Muscle layer of colon (tissue), 2 donors: ENCODE data around the gene USP40.

Source experiments
- H3K27ac ChIP-seq: one replicate; pipeline ENCODE4 v1.7.0; 2013; ENCODE audit warnings: low read depth, mild to moderate bottlenecking, low read length, moderate library complexity
- H3K27me3 ChIP-seq, 2 donors: one replicate each; pipeline ENCODE4 v1.7.0; 2013; ENCODE audit warnings: low read length in 2 of 2, mild to moderate bottlenecking in 2 of 2; ENCODE audit not compliant: insufficient read depth in 2 of 2, control insufficient read depth in 1 of 2
- H3K36me3 ChIP-seq: one replicate; pipeline ENCODE4 v1.7.0; 2013; ENCODE audit warnings: mild to moderate bottlenecking, low read length; ENCODE audit not compliant: insufficient read depth
- H3K4me1 ChIP-seq: one replicate; pipeline ENCODE4 v1.7.0; 2013; ENCODE audit warnings: mild to moderate bottlenecking, low read length; ENCODE audit not compliant: insufficient read depth
- H3K4me3 ChIP-seq, 2 donors: one replicate each; pipeline ENCODE4 v1.7.0; 2013; ENCODE audit warnings: low read length in 2 of 2, low read depth in 1 of 2, mild to moderate bottlenecking in 1 of 2, moderate library complexity in 1 of 2
- H3K9ac ChIP-seq: one replicate; pipeline ENCODE4 v1.7.0; 2013; ENCODE audit warnings: low read length
- H3K9me3 ChIP-seq: one replicate; pipeline ENCODE4 v1.7.0; 2013; ENCODE audit warnings: mild to moderate bottlenecking, low read length
- donor health status: abdominal sarcoma.
- donor health status: Adenocarcinoma of cecum.

Gene USP40

GRCh38 chr2:233470011-233470687, 96.4 kb downstream of the USP40 start:
- peak overlapping the region in 1 of 2 donors; percentile 7 for H3K4me3 ChIP-seq
- peak overlapping the region; percentile 71 for H3K27ac ChIP-seq
- H3K36me3 ChIP-seq, result peaks cover 29% of the 10 kb centered on the region
- no peaks in the 10 kb centered on the region for H3K9me3 ChIP-seq
- H3K4me1 ChIP-seq, result peaks cover 17% of the 10 kb centered on the region
- no peak overlapping the region for H3K9ac ChIP-seq
- H3K27me3 ChIP-seq, result no peaks in the 10 kb centered on the region

- Histone ChIP-seq H3K4me3 (peak overlapping the region in 1 of 2 donors; percentile 7), H3K4me1 (peaks cover 17% of the 10 kb centered on the region), H3K9me3 (no peaks in the 10 kb centered on the region), H3K27ac (peak overlapping the region; percentile 71), H3K36me3 (peaks cover 36% of the 10 kb centered on the region), H3K9ac (no peak overlapping the region), H3K27me3 (no peaks in the 10 kb centered on the region)
Observed at GRCh38 chr2:233469261-233470010, 97.1 kb downstream of the USP40 start.

GRCh38 chr2:233468741-233469110, 97.9 kb downstream of the USP40 start:
- Histone ChIP-seq H3K4me3 (no peak overlapping the region), H3K9ac (no peak overlapping the region), H3K4me1 (peaks cover 17% of the 10 kb centered on the region), H3K27ac (no peak overlapping the region), H3K27me3 (no peaks in the 10 kb centered on the region), H3K36me3 (peaks cover 43% of the 10 kb centered on the region), H3K9me3 (no peaks in the 10 kb centered on the region)

GRCh38 chr2:233468047-233468740, 98.4 kb downstream of the USP40 start:
- no peaks in the 10 kb centered on the region for H3K27me3 ChIP-seq
- H3K4me3 ChIP-seq, result no peak overlapping the region
- peaks cover 48% of the 10 kb centered on the region for H3K36me3 ChIP-seq
- H3K9me3 ChIP-seq, result no peaks in the 10 kb centered on the region
- peaks cover 17% of the 10 kb centered on the region for H3K4me1 ChIP-seq
- H3K9ac ChIP-seq, result no peak overlapping the region
- H3K27ac ChIP-seq, result no peak overlapping the region

GRCh38 chr2:233466991-233467603, 99.5 kb downstream of the USP40 start:
- no peak overlapping the region for H3K27ac ChIP-seq
- H3K36me3 ChIP-seq, result peaks cover 56% of the 10 kb centered on the region
- no peak overlapping the region for H3K9ac ChIP-seq
- H3K4me1 ChIP-seq, result peaks cover 17% of the 10 kb centered on the region
- no peak overlapping the region for H3K4me3 ChIP-seq
- no peaks in the 10 kb centered on the region for H3K27me3 ChIP-seq
- H3K9me3 ChIP-seq, result no peaks in the 10 kb centered on the region

GRCh38 chr2:233464531-233465240, 101.9 kb downstream of the USP40 start:
- Histone ChIP-seq H3K4me1 (peaks cover 8% of the 10 kb centered on the region), H3K4me3 (no peak overlapping the region), H3K27ac (no peak overlapping the region), H3K9me3 (no peaks in the 10 kb centered on the region), H3K27me3 (no peaks in the 10 kb centered on the region), H3K9ac (no peak overlapping the region), H3K36me3 (peaks cover 76% of the 10 kb centered on the region)

GRCh38 chr2:233464056-233464455, 102.5 kb downstream of the USP40 start:
- no peak overlapping the region for H3K27ac ChIP-seq
- peaks cover 82% of the 10 kb centered on the region for H3K36me3 ChIP-seq

GRCh38 chr2:233463586-233463985, 103.0 kb downstream of the USP40 start:
- Histone ChIP-seq H3K36me3 (peaks cover 82% of the 10 kb centered on the region), H3K4me1 (no peaks in the 10 kb centered on the region), H3K27ac (no peak overlapping the region), H3K27me3 (no peaks in the 10 kb centered on the region), H3K9ac (no peak overlapping the region), H3K9me3 (no peaks in the 10 kb centered on the region), H3K4me3 (no peak overlapping the region)

More at GRCh38 chr2:233464056-233464455, 102.5 kb downstream of the USP40 start:
- Histone ChIP-seq H3K4me1 (peaks cover 2% of the 10 kb centered on the region), H3K9ac (no peak overlapping the region), H3K27me3 (no peaks in the 10 kb centered on the region), H3K4me3 (no peak overlapping the region), H3K9me3 (no peaks in the 10 kb centered on the region)

GRCh38 chr2:233462826-233463470, 103.6 kb downstream of the USP40 start:
- no peak overlapping the region for H3K4me3 ChIP-seq
- H3K36me3 ChIP-seq, result peaks cover 79% of the 10 kb centered on the region
- no peaks in the 10 kb centered on the region for H3K9me3 ChIP-seq
- H3K27ac ChIP-seq, result no peak overlapping the region
- no peaks in the 10 kb centered on the region for H3K4me1 ChIP-seq
- no peak overlapping the region for H3K9ac ChIP-seq
- H3K27me3 ChIP-seq, result no peaks in the 10 kb centered on the region

GRCh38 chr2:233462202-233462785, 104.3 kb downstream of the USP40 start:
- Histone ChIP-seq H3K4me3 (no peak overlapping the region), H3K9ac (no peak overlapping the region), H3K27ac (no peak overlapping the region), H3K36me3 (peaks cover 79% of the 10 kb centered on the region), H3K9me3 (no peaks in the 10 kb centered on the region), H3K27me3 (no peaks in the 10 kb centered on the region), H3K4me1 (no peaks in the 10 kb centered on the region)
